Testis (tissue), 3 donors: ENCODE results near the gene STARD5. TPM values are rescaled to one million over a fixed set of nuclear protein-coding genes. Genes with fewer than 3 reads are reported as not detected.

Source experiments
- DNase-seq: peaks from one replicate; pipeline ENCODE4 v3.0.0-alpha.2; 2019
- H3K27ac ChIP-seq, 2 donors: fragments of 200-600 bp; sonication (generic); one replicate each; pipeline ENCODE4 v1.5.1; 2019
- H3K27me3 ChIP-seq: fragments of 200-600 bp; sonication (generic); one replicate; pipeline ENCODE4 v1.5.1; 2019
- H3K36me3 ChIP-seq: fragments of 200-600 bp; sonication (generic); one replicate; pipeline ENCODE4 v1.5.1; 2017; ENCODE audit warnings: low read depth; ENCODE audit errors: missing control alignments
- H3K4me1 ChIP-seq: fragments of 200-600 bp; sonication (generic); one replicate; pipeline ENCODE4 v1.5.1; 2019
- H3K4me3 ChIP-seq, 2 donors: fragments of 200-600 bp; sonication (generic); one replicate each; pipeline ENCODE4 v1.5.1; 2017 to 2019
- H3K9me3 ChIP-seq: fragments of 200-600 bp; sonication (generic); one replicate; pipeline ENCODE4 v1.5.1; 2017
- POLR2A ChIP-seq: fragments of 450-650 bp; IDR thresholded peaks from one replicate; pipeline ENCODE4 v1.6.1; 2017; ENCODE audit warnings: antibody characterized with exemption, mild to moderate bottlenecking, moderate library complexity
- WGBS, 2 donors: methylation state at CpG; one replicate each; pipeline ENCODE4 v1.1.5; 2018; 5-methylcytosine and 5-hydroxymethylcytosine counted together
- intact Hi-C: fragments of 100-400 bp; cut with DNase I; formaldehyde crosslinking; loops from one replicate; pipeline ENCODE4 v1.15.1; 2023; ENCODE audit warnings: low total_unique reads
- polyA plus RNA-seq: library from polyadenylated mRNA; stranded (reverse); fragments of 350-450 nt; fragmentation: Illumina TruSeq; extraction: RNeasy Lipid Tissue Mini Kit (QIAGEN cat#74804); gene quantifications from one replicate; pipeline ENCODE4 v1.2.3, GENCODE V29; 2014; ENCODE audit warnings: low read depth, low replicate concordance; ENCODE audit not compliant: insufficient read depth
- total RNA-seq, 2 donors: library from RNA; depleted of rRNA; stranded (reverse); fragments of >200 nt; gene quantifications; one replicate each; pipeline ENCODE4 v1.2.3, GENCODE V29; 2016
- TF ChIP-seq, protein P1 (sequence below), 3 experiments: fragments of 450-650 bp in 2 of 3; fragments of 200-600 bp in 1 of 3; sonication (generic) in 1 of 3; IDR thresholded peaks; one replicate each; pipeline ENCODE4 v1.5.1; 2016 to 2019; ENCODE audit warnings: antibody characterized with exemption in 3 of 3, mild to moderate bottlenecking in 2 of 3, moderate library complexity in 1 of 3

Gene STARD5
- total and polyA plus RNA-seq, 3 donors from 2014 or later = 8.7 to 16.2 (median 15.7) TPM

DNA sequence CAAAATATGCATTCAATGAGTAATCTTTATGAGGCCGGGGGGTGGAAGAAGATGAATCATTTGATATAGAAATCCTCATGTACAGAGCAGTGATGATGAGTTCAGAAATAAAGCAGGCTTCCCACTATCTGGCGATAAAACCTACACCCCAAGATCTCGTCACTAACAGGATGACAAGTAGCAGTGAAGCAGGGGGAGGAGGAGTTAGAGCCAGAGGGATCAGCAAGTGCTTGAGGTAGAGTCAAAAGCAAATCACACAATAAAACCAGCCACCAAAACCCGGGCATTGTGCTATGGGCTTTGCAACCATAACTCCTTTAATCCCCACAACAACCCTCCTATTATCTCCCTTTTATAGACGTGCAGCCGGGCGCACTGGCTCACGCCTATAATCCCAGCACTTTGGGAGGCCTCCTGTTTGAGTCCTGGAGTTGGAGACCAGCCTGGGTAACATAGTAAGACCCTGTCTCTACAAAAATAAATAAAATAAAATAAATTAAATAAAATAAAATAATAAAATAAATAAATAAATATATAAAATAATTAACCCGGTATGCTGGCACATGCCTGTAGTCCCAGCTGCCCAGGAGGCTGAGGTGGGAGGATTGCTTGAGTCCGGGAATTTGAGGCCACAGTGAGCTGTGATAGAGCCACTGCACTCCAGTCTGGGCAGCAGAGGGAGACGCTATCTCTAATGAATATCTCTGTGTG is 53.0 kb downstream of the STARD5 start:
- no peak for DNase-seq

DNA sequence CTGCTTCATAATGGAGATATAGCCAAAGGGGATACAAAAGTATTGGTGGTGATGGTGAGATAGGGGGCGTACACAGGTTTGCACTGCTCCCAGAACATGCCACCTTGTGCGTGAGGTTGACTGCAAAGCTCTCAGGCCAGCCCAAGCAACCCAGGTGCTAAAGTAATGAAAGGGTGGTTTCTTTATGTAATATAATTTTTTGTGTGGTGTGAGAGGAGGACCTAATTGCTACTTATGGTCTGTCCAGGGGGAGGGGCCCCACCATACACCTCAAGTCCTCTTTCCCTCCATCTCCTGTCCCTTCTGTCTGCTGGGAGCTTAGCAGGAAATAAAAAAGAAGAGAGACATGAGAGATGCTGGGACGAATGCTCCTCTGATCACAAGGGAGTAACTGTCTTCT is 53.8 kb downstream of the STARD5 start:
- DNase-seq = no peak
- TF ChIP-seq, protein P1, sequence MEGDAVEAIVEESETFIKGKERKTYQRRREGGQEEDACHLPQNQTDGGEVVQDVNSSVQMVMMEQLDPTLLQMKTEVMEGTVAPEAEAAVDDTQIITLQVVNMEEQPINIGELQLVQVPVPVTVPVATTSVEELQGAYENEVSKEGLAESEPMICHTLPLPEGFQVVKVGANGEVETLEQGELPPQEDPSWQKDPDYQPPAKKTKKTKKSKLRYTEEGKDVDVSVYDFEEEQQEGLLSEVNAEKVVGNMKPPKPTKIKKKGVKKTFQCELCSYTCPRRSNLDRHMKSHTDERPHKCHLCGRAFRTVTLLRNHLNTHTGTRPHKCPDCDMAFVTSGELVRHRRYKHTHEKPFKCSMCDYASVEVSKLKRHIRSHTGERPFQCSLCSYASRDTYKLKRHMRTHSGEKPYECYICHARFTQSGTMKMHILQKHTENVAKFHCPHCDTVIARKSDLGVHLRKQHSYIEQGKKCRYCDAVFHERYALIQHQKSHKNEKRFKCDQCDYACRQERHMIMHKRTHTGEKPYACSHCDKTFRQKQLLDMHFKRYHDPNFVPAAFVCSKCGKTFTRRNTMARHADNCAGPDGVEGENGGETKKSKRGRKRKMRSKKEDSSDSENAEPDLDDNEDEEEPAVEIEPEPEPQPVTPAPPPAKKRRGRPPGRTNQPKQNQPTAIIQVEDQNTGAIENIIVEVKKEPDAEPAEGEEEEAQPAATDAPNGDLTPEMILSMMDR (IDR thresholded peaks at IDR 0.05) = no peak
- no peak for TF ChIP-seq POLR2A
- 82 to 93% methylated on average over 3 of the region's 3 CpGs for WGBS, 2 donors
- intact Hi-C loops = loop anchor here (5.0 to 10.0 kb wide), 2 partner anchors 65 to 132 kb away; no protein-coding TSS in a partner anchor
- Histone ChIP-seq H3K4me3 (no peak overlapping the region), H3K36me3 (no peaks in the 10 kb centered on the region), H3K27me3 (no peaks in the 10 kb centered on the region), H3K4me1 (peaks cover 16% of the 10 kb centered on the region), H3K9me3 (no peaks in the 10 kb centered on the region), H3K27ac (no peak overlapping the region)

More for the DNA sequence above, 53.0 kb downstream of the STARD5 start:
- Histone ChIP-seq H3K9me3 (no peaks in the 10 kb centered on the region), H3K27me3 (no peaks in the 10 kb centered on the region), H3K4me1 (peaks cover 15% of the 10 kb centered on the region), H3K36me3 (no peaks in the 10 kb centered on the region), H3K27ac (no peak overlapping the region), H3K4me3 (no peak overlapping the region)
- intact Hi-C loops = loop anchor here (5.0 to 10.0 kb wide), 2 partner anchors 64 to 131 kb away; no protein-coding TSS in a partner anchor
- WGBS, 2 donors = 89 to 93% methylated on average over 11 of the region's 11 CpGs
- TF ChIP-seq, protein P1 (IDR thresholded peaks at IDR 0.05) = no peak
- no peak for TF ChIP-seq POLR2A

DNA sequence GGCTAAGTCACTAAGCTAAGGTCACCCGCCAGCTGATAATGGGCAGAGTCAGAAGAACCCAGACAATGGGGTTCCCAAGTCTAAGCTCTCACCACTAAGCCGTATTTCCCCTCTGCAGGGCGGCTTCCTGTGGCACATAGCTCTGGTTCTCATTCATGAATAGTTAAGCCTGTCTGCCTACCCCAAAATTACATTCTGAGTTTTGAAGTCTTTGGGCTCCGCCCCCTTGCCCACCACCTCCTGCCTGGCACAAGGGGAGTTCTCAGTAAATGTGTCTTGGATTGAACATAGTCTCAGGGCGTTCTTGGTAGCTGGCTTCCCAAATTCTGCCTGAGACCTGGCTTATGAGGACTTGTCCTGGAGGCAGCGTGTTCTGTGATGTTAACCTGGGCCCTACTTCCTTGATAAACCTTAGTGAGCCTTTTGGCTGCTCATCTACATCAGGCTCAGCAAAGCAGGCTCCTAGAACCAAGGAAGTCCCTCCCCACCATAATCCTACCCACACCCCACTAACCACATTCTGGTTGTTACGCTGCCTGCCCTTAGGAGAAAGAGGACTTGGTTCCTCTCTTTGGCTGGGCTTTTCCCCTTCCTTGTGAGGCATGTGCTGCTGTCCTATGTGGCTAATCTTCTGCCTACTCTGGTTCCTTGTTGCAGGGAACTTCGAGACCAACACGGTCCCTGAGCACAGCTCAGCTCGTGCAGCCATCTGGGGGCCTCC is 54.9 kb downstream of the STARD5 start:
- no peak for DNase-seq
- intact Hi-C loops = loop anchor here (5.0 to 10.0 kb wide), 2 partner anchors 114 to 162 kb away; no protein-coding TSS in a partner anchor
- no peak for TF ChIP-seq POLR2A
- TF ChIP-seq, protein P1 (IDR thresholded peaks at IDR 0.05) = no peak
- Histone ChIP-seq H3K9me3 (no peaks in the 10 kb centered on the region), H3K36me3 (no peaks in the 10 kb centered on the region), H3K27ac (no peak overlapping the region), H3K27me3 (no peaks in the 10 kb centered on the region), H3K4me3 (no peak overlapping the region), H3K4me1 (peaks cover 11% of the 10 kb centered on the region)
- WGBS, 2 donors = 91 to 92% methylated on average over 9 to 10 of the region's 10 CpGs

DNA sequence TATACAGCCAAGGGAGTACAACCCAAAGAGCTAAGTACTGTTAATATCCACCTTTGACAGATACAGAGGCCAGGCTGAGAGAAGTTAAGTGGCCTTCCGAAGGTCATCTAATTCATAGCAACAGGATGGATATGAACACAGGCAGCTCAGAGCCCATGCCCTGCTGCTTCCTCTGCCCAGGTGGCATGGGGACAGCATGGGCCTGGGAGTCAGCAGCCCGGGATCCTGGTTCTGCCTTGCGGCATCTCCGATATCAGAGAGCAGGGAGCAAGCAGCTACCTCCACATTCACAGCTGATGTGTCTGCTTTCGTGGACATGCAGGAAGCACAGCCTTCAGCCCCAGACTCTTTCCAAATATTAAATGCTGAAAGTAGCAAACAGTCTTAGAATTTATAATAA is 55.6 kb downstream of the STARD5 start:
- no peak for DNase-seq
- no peaks in the 10 kb centered on the region for H3K36me3 ChIP-seq
- no peaks in the 10 kb centered on the region for H3K27me3 ChIP-seq
- H3K9me3 ChIP-seq = no peaks in the 10 kb centered on the region
- WGBS, 2 donors = 88 to 96% methylated on average over 5 of the region's 5 CpGs
- H3K4me1 ChIP-seq = peaks cover 11% of the 10 kb centered on the region
- no peak overlapping the region for H3K4me3 ChIP-seq
- TF ChIP-seq, protein P1 (IDR thresholded peaks at IDR 0.05) = no peak
- no peak for TF ChIP-seq POLR2A
- no peak overlapping the region for H3K27ac ChIP-seq
- intact Hi-C loops = loop anchor here (5.0 to 10.0 kb wide), 2 partner anchors 114 to 161 kb away; no protein-coding TSS in a partner anchor
